Fibroblast of the aortic adventitia (primary cell): Measurements from ENCODE around the gene HSPA4. TPM values are rescaled to one million over a fixed set of nuclear protein-coding genes. Genes with fewer than 3 reads are reported as not detected.
"Not testable (repeated sequence)": the region's sequence is repeated elsewhere in the genome, so short reads cannot be mapped to it uniquely, and the experiment has no call there.

ENCODE experiments used
- DNase-seq: peaks from one replicate; pipeline ENCODE4 v3.0.0-alpha.2; 2010; ENCODE audit warnings: low read depth
- H3K4me3 ChIP-seq: 2 replicates; pipeline ENCODE4 v1.5.1; 2011; ENCODE audit warnings: low read depth, mild to moderate bottlenecking, control low read depth, low read length, moderate library complexity
- CTCF ChIP-seq: IDR thresholded peaks from 2 replicates; pipeline ENCODE4 v1.5.1; 2011; ENCODE audit warnings: mild to moderate bottlenecking, low read length, control low read depth, inconsistent platforms; ENCODE audit not compliant: insufficient read depth
- total RNA-seq: library from RNA; depleted of rRNA; stranded (reverse); fragments of >200 nt; gene quantifications from 2 replicates; pipeline ENCODE4 v1.2.3, GENCODE V29; 2012; ENCODE audit warnings: low replicate concordance

Gene HSPA4
- total RNA-seq, 1 donor, result 128 TPM

DNA sequence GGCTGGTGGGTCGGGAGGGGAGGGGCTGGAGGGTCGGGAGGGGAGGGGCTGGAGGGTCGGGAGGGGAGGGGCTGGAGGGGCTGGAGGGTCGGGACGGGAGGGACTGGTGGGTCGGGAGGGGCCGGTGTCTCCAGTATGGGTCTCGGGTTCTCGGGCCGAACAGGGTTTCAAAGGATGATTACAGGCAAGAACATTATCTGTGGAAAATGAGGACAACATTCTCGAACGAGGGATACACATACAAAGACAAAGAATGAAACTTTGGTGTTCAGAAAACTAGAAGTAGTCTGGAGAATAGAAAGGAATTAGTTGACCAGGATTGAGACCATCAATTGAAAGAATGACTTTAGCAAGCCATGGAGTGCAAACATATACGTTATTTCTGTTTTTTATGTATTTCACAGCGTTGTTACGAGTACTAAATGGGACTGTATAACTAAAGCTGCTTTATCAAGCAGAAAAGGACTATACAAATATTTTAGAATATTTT, 25.1 kb upstream of the HSPA4 start:
- no peak for DNase-seq
- TF ChIP-seq CTCF, result no peak
- H3K4me3 ChIP-seq, result peak overlapping the region; percentile 61

DNA sequence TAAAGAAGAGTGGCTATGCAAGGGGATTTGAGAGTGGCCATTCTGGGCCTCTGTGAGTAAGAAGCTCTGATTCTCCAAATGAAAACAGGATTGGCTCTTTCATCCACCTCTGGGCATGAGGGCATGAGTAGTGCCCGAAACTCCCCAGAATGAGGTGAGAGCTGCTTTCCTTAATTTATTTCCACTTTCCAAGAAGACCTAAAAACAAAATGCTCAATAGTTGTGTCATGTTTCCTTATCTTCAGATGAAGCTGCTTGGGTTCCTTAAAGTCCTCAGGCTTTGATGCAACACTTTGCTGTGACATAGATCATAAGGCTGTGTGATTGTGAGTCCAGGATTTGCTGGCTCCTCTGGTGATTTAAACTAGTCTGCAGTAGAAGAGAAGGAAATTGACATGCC, 22.4 kb upstream of the HSPA4 start:
- DNase-seq, result no peak
- TF ChIP-seq CTCF, result no peak
- no peak overlapping the region for H3K4me3 ChIP-seq

GRCh38 chr5:133030343-133031005, 21.3 kb upstream of the HSPA4 start:
- DNase-seq, result no peak
- TF ChIP-seq CTCF, result no peak

DNA sequence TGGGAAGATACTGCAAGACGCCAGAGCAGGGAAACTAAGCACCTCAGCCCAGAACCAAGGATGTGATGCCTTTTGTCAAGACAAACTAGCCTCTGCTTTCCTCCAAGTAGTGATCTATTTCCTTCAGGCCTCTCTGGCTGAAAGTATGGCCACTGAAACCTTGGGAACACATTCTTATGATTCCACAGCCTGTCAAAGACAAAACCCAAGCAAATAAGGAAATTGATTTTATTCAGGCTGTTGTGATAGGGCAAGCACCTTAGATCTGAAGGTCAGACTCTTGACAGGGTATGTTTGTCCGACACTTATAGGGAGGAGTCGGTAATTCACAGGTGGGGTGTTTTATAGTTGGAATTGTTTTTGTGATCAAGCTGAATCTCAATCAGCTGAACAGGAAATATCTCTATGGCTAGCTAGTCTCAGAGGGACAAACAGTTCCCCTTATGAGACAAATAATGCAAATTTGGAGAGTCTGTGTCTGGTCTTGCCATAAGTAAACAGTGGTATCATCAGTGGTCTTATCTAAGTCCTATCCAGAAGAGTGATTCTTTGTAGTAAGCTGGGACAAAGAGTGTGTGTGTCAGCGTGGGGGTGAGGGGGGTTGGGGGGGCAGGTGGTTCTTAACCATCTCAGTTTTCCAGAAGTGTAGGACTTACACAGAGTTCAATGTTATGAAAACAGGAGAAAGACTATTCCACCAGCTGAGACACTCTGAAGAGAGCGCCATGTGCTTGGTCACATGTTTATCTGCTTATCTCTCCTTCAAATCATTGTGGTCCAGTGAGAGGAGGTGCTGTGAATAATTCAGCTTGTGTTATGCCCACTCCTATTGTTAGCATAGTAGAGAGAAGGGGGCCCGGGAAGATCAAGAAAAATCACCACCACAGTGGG, 18.7 kb upstream of the HSPA4 start:
- TF ChIP-seq CTCF, result no peak
- DNase-seq, result no peak
- no peak overlapping the region for H3K4me3 ChIP-seq

More at GRCh38 chr5:133030343-133031005, 21.3 kb upstream of the HSPA4 start:
- no peak overlapping the region for H3K4me3 ChIP-seq

DNA sequence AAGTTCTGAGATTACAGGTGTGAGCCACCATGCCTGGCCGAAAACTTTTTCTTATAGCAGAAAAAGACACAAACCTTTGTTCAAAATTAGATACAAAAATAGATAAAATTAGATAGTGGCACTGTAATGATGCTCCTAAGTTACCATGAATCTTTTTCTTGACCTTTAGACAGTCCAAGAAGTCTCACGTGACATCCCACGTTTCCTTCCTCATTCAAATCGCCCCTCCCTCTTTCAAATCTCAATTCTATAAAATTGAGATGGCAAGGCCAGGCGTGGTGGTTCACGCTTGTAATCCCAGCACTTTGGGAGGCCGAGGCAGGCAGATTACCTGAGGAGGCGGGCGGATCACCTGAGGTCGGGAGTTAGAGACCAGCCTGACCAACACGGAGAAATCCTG, 17.7 kb upstream of the HSPA4 start:
- H3K4me3 ChIP-seq, result no peak overlapping the region
- DNase-seq, result no peak
- TF ChIP-seq CTCF, result no peak

DNA sequence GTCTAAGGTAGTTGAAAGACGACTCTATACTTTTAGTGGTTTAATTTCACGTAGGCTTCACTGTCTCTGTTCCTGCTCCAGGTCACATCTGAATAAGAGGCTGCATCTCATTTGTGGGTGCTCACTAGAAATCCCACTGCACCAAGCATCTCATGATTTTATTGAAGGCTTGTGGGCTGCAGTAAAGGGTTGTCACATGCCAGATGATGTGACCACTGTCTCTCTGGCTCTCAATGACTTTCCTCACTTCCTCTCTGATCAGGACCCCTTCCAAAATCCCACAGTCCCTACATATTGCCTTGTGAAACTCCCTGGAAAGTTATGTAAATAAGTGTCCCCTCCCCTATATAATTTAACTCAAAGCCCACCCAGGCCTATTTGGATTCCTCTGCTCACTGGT, 16.6 kb upstream of the HSPA4 start:
- TF ChIP-seq CTCF, result no peak
- no peak for DNase-seq
- no peak overlapping the region for H3K4me3 ChIP-seq

DNA sequence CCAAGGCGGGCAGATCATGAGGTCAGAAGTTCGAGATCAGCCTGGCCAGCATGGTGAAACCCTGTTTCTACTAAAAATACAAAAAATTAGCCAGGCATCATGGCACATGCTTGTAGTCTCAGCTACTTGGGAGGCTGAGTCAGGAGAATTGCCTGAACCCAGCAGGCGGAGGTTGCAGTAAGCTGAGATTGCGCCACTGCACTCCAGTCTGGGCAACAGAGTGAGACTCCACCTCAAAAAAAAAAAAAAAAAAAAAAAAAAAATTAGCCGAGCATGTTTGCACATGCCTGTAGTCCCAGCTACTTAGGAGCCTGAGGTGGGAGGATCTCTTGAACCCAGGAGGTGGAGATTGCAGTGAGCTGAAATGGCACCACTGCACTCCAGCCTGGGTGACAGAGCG, 15.1 kb upstream of the HSPA4 start:
- H3K4me3 ChIP-seq, DNase-seq: not testable (repeated sequence)
